HG03060 (cell line): ENCODE data around the gene GALNT17.
"Not testable (repeated sequence)": the region's sequence is repeated elsewhere in the genome, so short reads cannot be mapped to it uniquely, and the experiment has no call there.

Experiments used
- ATAC-seq: cut with Tn5 transposase; IDR thresholded peaks from one replicate; pipeline ENCODE4 v1.9.1; 2021; ENCODE audit warnings: low read depth, moderate number of reproducible peaks; ENCODE audit not compliant: unreplicated experiment

GALNT17 gene

DNA sequence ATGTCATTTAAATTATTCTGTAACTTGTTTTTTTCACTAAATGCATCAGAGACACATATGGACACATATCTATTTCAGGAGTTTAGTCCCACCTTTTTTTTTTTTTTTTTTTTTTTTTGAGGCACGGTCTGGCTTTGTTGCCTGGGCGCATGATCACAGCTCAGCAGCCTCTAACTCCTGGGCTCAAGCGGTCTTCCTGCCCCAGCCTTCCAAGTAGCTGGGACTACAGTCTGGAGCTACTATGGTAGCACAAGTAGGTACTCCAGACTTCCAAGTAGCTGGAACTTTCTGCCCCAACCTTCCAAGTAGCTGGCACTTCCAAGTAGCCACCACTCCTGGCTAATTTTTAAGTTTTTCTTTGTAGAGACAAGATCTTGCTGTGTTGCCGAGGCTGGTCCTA, 407.7 kb downstream of the GALNT17 start:
- ATAC-seq: no peak

DNA sequence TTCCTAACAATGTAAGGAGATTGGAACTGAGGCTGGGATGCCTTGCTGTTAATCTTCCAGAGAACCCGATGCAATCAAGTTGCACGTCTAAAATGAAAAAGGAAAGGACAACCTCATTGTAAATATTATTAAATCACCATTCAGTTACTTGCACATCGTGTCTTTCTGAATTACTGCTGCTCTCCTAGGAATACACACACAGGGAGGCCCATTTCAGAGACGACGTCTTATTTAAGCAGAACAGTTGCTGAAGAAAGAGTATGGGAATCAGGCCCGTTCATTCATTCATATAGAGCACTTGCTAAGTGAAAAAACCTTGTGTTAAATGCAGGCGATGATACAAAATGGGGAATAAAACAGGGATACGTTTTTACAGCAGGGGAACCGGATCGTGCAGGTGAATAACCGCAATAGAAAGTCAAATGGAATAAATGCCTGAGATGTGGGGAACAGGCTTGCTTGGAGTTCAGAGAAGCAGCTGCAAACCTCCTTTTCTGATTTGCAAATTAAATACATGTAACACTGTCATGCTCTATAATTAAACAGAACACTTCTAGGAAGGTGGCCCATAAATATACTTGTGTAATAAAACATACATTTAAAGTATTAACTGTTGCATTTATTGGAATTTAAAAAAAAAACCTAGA, 409.9 kb downstream of the GALNT17 start:
- no peak for ATAC-seq

DNA sequence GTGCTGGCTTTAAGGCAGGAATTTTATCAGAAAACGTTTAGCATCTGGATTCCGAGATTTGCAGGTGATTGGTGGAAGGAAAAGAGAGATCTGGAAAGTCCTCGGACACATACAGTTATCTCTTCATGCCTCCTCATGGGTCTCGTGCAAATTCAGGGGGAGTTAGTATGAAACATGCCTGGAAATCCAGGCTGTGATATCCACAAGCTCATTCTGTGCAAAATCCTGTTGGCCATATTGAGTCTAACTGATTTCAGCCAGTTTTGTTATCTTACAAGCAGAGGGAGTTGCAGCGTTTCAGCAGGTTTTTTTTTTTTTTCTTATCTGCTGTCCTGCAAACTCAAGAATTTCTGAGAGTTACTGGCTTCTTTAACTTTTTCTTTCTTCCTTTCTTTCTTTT, 411.5 kb downstream of the GALNT17 start:
- ATAC-seq: no peak

DNA sequence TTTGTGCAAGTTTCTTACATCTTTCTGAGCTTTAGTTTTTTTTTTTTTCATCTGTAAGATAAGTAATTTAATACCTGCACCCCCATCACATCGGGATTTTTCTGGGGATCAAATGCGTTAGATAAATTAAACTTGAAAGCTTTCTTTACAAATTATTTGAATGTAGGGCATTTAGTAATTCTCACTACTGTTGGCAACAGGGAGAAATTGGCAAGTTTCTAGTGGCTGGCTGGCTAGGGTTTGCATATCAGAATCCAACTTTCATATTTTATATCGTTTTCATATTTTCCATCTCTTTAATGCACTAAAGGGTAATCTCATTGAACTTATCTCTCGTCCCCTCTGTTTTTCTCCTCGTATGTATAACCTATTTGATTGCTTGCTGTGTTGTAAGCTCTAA, 412.9 kb downstream of the GALNT17 start:
- no peak for ATAC-seq

DNA sequence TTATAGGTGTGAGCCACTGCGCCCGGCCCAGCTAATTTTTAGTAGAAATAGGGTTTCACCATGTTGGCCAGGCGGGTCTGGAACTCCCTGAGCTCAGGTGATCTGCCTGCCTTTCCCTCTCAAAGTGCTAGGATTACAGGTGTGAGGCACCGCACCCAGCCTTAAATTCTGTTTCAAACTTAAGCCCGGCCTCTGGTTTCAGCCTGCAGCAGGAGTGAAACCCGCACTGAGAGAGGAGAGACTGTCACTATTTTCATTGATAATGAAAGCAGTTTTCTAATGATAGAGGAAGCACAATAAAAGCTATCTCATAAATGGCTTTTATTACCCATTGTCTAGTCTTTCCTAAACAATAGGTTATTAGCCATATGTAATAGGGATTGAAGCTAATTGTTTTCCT, 415.5 kb downstream of the GALNT17 start:
- no peak for ATAC-seq

DNA sequence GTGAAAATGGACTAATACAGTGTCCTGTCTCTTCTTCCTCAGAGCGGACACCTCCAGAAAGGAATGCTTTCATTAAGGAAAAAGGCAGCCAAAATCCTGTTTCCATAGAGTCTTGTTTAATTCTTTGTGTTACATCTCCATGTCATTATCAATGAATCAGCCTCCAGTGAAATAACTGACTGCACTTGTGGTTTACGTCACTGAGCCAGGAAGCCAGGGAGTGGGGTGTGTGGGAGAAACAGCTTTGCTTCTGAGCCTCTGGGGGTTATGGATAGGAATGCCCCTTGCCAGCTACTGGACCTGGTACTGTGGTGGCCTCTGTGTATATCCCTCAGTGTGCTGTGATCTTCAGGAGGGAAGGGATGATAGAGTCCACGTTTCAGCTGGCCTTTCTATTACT, 416.8 kb downstream of the GALNT17 start:
- no peak for ATAC-seq

DNA sequence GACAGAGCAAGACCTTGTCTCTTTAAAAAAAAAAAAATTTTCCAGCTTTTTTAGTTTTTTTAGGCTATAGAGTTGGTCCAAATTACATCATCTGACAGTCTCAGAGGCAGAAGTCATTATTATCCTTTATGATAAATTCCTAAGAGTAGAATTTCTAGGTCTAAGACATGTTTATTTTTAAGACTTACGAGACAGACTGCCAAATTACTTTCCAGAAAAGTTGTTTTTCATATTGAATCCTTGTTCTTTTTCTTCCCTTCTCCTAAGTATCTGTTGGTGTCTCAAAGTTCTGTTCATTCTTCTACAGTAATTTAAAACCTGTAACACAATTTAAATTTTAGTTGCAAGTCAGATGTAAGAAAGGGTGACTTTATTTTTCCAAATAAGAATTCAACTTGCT, 421.4 kb downstream of the GALNT17 start:
- ATAC-seq: no peak

DNA sequence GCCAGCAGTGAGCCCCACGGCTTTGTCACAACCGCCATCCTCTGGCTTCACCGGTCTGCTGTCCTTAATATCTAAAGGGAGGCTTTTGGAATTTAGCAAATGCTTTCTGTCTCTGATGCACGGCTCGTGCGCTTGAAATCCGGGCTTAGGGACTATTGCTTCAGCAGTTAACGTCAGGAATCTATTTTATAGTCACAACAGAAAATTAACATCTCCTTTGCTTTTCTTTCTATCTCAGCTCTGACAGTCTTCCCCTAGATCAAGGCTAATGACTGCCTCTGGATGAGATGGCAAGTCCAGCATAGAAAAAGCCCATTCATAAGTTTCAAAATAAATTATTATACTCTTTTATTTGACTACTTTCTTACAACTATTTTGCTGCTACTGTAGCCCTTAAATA, 423.8 kb downstream of the GALNT17 start:
- ATAC-seq: no peak

DNA sequence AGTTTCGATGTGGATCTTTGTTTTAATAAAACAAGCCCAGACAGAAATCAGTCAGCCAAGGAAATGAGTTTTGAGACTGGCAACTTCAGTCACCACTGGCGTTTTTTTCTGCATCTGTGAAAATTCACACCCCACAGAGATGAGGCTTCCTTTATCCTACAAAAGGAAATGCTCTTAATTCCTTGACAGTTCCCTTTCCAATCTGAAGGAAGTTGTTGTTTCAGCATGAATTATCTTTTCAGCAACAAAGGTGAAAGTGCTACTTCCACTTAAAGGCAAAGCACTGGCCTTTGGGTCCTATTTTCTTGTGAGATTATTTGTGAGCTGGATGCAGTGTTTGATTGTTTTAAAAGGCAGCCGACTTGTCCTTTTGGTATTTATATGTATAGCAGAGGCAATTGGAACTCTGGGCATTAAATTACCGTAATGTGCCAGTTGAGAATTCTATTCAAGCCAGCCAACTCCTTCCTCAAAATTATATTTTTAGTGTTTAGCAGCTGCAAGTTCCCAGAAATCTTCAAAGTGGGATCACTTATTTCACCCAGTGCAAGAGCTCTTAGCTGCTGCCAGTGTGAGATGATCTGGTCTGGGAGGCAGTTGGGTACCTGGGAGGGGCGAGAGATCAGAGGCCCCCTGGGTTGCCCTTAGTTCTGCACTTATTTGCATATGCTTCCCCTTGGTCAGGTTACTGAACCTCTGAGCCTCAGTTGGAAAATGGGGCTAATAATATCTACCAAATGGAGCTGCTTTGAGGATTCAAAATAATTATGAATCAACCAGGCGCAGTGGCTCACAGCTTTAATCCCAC, 427.1 kb downstream of the GALNT17 start:
- ATAC-seq: no peak

DNA sequence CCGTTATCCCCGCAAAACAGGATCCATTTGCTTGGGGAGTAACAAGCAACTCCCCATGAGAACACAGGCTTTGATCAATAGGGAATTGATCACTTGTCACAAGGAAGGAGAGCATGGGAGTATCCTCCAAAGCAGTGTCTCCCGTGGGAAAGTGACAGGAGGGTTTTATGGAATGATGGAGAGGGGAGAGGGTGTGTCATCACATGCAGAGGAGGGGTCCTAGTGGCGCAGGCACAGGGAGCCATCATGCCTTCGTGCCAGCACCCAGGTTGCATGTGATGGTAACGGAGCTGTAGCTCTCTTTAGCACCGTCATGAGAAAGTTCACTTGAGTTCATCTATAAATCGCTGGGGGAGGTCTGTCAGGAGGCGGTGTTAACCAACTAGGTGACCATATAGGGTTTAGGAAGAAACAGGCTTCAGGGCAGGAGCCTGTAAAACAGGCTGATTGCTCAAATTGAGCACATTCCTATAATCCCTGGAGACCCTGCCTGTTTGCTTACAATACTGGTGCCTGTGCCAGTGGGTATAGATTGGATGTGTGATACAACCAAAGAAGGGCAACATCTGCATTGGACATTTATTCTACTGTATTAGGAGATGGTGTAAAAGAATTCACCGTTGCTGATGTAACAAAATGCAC, 428.5 kb downstream of the GALNT17 start:
- no peak for ATAC-seq

DNA sequence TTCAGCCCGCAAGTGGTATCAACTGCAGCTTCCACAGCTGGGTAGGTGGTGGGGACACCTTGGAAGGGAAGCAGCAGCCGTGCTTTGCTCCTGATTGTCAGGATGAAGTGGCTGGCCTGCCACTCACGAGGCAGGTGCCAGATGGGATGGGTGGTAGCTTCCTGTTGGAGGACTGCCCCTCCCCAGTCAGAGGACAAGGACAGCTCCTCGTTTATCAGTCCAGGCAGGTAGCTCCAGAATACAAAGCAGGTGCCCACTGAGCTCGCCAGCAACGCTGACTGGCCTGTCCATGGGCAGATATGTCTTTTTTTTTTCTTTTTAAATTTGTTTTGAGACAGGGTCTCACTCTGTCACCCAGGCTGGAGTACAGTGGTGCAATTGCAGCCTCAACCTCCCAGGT, 431.3 kb downstream of the GALNT17 start:
- no peak for ATAC-seq

DNA sequence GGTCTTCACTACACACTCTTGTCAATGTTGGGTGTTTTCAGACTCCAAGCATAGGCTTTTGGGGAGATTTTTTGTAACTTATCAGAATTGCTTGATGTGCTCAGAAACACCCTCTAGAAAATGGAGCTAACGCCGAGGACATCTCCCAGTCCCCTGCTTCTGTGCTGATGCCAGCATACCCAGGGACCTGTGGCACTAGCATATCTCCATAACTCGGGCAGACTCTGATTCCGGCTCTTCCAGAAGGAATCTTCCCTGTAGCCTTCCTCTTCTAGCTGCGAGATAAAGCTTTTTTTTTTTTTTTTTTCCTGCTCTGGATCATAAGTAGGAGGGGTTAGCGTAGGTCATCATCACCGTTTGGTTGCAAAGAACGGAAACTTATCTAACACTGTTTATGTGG, 434.4 kb downstream of the GALNT17 start:
- ATAC-seq: no peak

DNA sequence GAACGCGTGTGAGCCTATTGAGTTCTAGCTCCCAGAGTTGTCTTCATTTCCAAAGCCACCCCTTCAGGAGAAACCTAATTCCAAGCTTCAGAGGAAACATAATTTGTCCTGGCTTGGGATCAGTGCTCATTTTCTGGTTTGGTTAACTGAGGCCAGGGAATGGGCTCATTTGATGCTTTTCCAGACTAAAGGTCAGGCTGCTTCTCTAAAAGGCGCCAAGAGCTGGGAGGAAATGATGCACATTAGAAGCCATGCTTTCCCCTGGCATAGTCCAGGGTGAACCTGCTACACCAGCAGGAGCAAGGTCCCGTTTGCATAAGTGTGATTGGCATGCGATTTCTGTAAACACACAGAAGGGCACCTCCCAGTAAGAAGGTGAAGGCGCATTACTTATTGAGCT, 435.0 kb downstream of the GALNT17 start:
- no peak for ATAC-seq

DNA sequence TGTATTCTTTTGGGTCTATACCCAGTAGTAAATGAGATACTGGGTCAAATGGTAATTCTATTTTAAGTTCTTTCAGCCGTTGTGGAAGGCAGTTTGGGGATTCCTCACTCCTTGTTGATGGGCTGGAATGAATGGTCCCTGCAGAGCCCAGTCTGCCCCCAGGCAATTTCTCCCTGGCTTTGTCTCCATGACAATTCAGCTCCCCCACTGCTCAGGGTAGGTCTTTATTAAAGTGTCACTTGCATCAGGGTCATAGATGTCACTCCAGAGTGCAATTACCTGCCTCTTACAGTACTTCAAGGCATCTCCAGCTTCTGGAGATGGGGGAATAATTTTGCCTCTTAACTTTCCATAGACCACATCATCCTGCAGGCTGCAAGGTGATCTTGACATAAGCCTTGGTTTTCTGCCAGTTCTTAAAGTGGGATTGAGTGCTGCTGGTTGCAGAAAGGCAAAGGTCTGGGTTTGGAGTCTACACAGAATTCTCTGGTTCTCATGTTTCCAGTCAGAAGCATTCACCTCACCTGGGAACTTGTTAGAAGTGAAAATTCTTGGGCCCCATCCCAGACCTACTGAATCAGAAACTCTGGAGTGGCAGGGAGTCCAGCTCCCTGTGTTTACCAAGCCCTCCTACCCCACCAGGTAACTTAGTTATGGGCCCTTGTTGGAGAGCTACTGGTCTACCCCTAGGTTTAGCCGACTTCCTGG, 442.4 kb downstream of the GALNT17 start:
- ATAC-seq: no peak

DNA sequence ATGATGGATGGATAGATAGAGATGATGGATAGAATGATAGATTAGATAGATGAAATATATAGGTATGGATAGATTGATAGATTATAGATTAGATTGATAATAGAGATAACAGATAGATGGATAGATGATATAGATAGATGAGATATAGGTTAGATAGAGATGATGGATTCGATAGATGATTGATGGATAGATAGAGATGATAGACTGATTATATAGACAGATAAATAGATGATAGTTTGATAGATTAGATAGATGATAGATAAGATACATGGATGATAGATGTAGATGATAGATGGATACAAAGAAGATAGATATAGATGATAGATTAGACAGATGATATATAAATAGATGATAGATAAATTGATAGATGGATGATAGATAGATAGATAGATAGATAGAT, 448.1 kb downstream of the GALNT17 start:
- no peak for ATAC-seq

DNA sequence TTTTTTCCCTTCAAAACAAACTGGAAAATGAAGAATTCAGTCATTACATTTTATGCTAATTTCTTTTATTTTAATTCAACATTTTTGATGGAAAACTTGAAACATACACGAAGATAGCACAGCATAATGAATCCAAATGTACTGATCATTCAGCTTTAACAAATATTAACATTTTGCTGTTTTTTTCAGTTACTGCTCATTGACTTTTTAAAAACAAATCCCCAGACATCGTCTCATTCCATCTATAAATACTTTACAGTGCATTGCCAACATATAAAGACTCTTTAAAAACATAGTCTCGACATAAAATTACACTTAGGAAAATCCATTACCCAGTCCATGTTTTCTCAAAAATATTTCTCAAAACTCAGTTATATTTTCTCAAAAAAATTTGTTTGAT, 452.3 kb downstream of the GALNT17 start:
- ATAC-seq: no peak

DNA sequence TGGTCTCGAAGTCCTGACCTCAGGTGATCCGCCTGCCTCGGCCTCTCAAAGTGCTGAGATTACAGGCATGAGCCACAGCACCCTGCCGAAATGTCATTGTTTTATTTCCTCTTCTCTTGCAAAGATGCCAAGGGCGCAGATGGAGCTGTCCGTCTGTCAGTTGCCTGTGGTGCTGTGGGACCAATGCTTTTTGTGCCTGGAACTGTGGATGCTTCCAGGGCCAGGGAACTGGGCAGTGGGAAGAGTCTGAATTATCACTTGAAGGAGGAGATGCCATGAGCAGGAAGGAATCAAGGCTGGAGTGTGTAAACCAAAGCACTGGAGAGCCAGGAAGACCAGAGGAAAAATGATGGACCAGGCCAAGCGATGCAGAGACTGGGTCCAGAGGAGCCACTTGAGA, 459.9 kb downstream of the GALNT17 start:
- no peak for ATAC-seq

DNA sequence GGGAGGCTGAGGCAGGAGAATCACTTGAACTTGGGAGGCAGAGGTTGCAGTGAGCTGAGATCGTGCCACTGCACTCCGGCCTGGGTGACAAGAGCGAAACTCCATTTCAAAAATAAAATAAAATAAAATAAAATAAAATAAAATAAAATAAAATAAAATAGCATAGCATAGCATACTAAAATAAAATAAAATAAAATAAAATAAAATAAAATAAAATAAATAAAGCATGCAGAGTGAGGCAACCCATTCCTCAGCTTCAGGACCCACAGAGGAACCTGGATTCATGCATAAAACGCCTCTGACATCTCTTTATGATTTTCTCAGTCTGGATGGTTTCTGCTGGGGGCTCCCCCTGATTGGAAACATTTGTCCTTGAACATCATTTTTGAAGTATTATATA, 460.4 kb downstream of the GALNT17 start:
- not testable (repeated sequence) for ATAC-seq

DNA sequence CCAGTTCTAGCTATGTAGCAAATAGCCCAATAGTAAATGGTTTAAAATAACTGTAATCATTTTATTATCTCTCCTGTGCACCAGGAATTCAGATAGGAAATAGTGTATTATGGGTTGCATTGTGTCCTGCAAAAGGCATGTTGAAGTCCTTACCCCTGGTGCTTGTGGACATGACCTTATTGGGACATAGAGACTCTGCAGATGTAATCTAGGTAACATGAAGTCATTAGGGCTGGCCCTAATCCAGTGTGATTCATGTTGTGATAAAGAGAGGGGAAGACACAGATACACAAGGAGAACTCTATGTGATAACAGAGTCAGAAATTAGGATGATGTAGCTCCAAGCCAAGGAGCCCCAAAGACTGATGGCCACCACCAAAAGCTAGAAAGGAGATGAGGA, 462.8 kb downstream of the GALNT17 start:
- no peak for ATAC-seq

DNA sequence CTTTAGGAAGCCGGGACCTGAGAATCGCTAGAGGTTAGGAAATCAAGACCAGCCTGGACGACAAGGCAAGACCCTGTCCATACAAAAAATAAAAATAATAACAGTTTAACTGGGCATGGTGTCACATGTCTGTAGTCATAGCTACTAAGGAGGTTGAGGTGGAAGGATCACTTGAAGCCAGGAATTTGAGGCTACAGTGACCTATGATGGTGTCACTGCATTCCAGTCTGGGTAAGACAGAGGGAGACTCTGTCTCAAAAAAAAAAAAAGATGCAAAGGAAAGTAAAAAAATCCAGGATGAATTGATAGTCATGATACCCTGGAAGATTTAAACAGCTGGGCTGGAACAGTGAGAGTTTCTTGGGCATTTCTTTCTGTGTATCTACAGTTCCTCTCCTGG, 463.2 kb downstream of the GALNT17 start:
- no peak for ATAC-seq

DNA sequence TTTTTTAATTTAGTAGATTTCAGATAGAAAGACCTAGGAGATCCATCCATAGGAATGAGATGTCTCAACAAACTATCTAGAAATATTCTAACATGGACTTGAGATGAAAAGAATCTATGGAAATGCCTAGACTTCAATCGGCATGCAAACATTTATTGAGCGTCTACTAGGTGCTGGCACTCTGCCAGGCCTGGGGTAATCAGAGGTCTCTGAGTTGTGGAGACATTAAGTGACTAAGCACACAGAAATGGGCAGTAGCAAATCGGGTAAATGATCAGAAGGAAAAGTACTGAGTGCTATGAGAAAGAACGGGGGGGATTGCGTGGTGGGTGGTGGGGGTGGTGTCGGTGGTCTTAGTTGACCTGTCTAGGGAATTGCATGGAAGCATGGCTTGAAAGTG, 466.6 kb downstream of the GALNT17 start:
- ATAC-seq: no peak
